Neuronal stem cell (in vitro differentiated cells): ENCODE data around the gene IL1RAPL2.
"Not testable (repeated sequence)": the region's sequence is repeated elsewhere in the genome, so short reads cannot be mapped to it uniquely, and the experiment has no call there.

ENCODE experiments used
- DNase-seq: peaks from one replicate; pipeline ENCODE4 v3.0.0-alpha.2; 2013; ENCODE audit warnings: low spot score
- H2AFZ ChIP-seq: one replicate; pipeline ENCODE4 v1.6.1; 2013; ENCODE audit warnings: mild to moderate bottlenecking, low read length, inconsistent platforms
- H2AK5ac ChIP-seq: 2 replicates; pipeline ENCODE4 v1.6.1; 2013; ENCODE audit warnings: low read depth, mild to moderate bottlenecking, inconsistent platforms, low read length, moderate library complexity, mixed read lengths
- H2BK120ac ChIP-seq: 2 replicates; pipeline ENCODE4 v1.6.1; 2013; ENCODE audit warnings: low read depth, mild to moderate bottlenecking, inconsistent platforms, low read length, moderate library complexity, mixed read lengths
- H2BK12ac ChIP-seq: one replicate; pipeline ENCODE4 v1.6.1; 2013; ENCODE audit warnings: low read length, inconsistent platforms
- H2BK15ac ChIP-seq: 2 replicates; pipeline ENCODE4 v1.6.1; 2013; ENCODE audit warnings: mild to moderate bottlenecking, low read length, inconsistent platforms, mixed read lengths
- H2BK5ac ChIP-seq: one replicate; pipeline ENCODE4 v1.6.1; 2013; ENCODE audit warnings: inconsistent platforms, mild to moderate bottlenecking, low read length, moderate library complexity
- H3K14ac ChIP-seq: one replicate; pipeline ENCODE4 v1.6.1; 2013; ENCODE audit warnings: low read length, inconsistent platforms
- H3K18ac ChIP-seq: 2 replicates; pipeline ENCODE4 v1.6.1; 2013; ENCODE audit warnings: low read length, inconsistent platforms
- H3K23ac ChIP-seq: 2 replicates; pipeline ENCODE4 v1.6.1; 2013; ENCODE audit warnings: low read depth, mild to moderate bottlenecking, mixed read lengths, low read length, inconsistent platforms; ENCODE audit not compliant: poor library complexity
- H3K27ac ChIP-seq: replicated peaks from 3 replicates; pipeline ENCODE4 v1.5.1; 2013; ENCODE audit warnings: low read length, inconsistent platforms
- H3K27me3 ChIP-seq, 3 experiments: 2 replicates each; pipeline ENCODE4 v1.6.1; 2013; ENCODE audit warnings: low read length in 3 of 3, mild to moderate bottlenecking in 2 of 3, inconsistent platforms in 1 of 3, low read depth in 1 of 3, mixed read lengths in 1 of 3, moderate library complexity in 1 of 3; ENCODE audit not compliant: control insufficient read depth in 3 of 3, insufficient read depth in 3 of 3
- H3K36me3 ChIP-seq, 2 donors: replicated peaks in 1 of 2; 2 replicates each; pipeline ENCODE4 v1.6.1; 2013; ENCODE audit warnings: low read length in 2 of 2; ENCODE audit not compliant: control insufficient read depth in 2 of 2, insufficient read depth in 2 of 2
- H3K4ac ChIP-seq: 2 replicates; pipeline ENCODE4 v1.6.1; 2013; ENCODE audit warnings: inconsistent platforms, mild to moderate bottlenecking, low read length, moderate library complexity
- H3K4me1 ChIP-seq, 2 donors: 1 replicate in 1 of 2; 2 replicates in 1 of 2; pipeline ENCODE4 v1.6.1; 2013; ENCODE audit warnings: low read length in 2 of 2, low read depth in 1 of 2; ENCODE audit not compliant: control insufficient read depth in 2 of 2, insufficient read depth in 1 of 2
- H3K4me2 ChIP-seq: one replicate; pipeline ENCODE4 v1.6.1; 2013; ENCODE audit warnings: mild to moderate bottlenecking, low read length, inconsistent platforms; ENCODE audit not compliant: insufficient read depth, poor library complexity, severe bottlenecking
- H3K4me3 ChIP-seq, 2 donors: 2 replicates each; pipeline ENCODE4 v1.5.1; 2013; ENCODE audit warnings: low read length in 2 of 2, mild to moderate bottlenecking in 2 of 2, inconsistent platforms in 1 of 2, moderate library complexity in 1 of 2
- H3K79me1 ChIP-seq: one replicate; pipeline ENCODE4 v1.6.1; 2013; ENCODE audit warnings: low read depth, mild to moderate bottlenecking, inconsistent platforms, low read length, moderate library complexity
- H3K9ac ChIP-seq: one replicate; pipeline ENCODE4 v1.6.1; 2013; ENCODE audit warnings: mild to moderate bottlenecking, low read depth, low read length, inconsistent platforms; ENCODE audit not compliant: poor library complexity
- H3K9me3 ChIP-seq, 2 donors: replicated peaks in 1 of 2; 2 replicates each; pipeline versions ENCODE3 to v1.6.1; 2013; ENCODE audit warnings: low read length in 2 of 2, mild to moderate bottlenecking in 2 of 2, inconsistent platforms in 1 of 2, low read depth in 1 of 2, mixed read lengths in 1 of 2, moderate library complexity in 1 of 2; ENCODE audit not compliant: control insufficient read depth in 2 of 2, insufficient read depth in 1 of 2
- H4K8ac ChIP-seq: one replicate; pipeline ENCODE4 v1.6.1; 2013; ENCODE audit warnings: low read depth, mild to moderate bottlenecking, inconsistent platforms, low read length, moderate library complexity
- H4K91ac ChIP-seq: one replicate; pipeline ENCODE4 v1.6.1; 2013; ENCODE audit warnings: low read length, low read depth, mild to moderate bottlenecking, inconsistent platforms; ENCODE audit not compliant: poor library complexity
- WGBS, 2 donors: extraction: QIAGEN DNeasy Blood & Tissue Kit; methylation state at CpG; one replicate each; pipeline ENCODE4 v1.1.7; 2013; ENCODE audit warnings: missing lambda C conversion rate in 2 of 2, mixed read lengths in 1 of 2; ENCODE audit not compliant: insufficient read length in 2 of 2, insufficient replicate concordance in 1 of 2; ENCODE audit errors: extremely low coverage in 2 of 2; 5-methylcytosine and 5-hydroxymethylcytosine counted together

Gene IL1RAPL2

GRCh38 chrX:105775679-105776078, 1209.7 kb downstream of the IL1RAPL2 start:
- H3K18ac ChIP-seq, result no peak overlapping the region
- H2BK120ac ChIP-seq, result no peak overlapping the region
- no peak overlapping the region for H3K9ac ChIP-seq
- no peak overlapping the region for H3K4ac ChIP-seq
- no peak overlapping the region for H2BK5ac ChIP-seq
- H2AK5ac ChIP-seq, result no peak overlapping the region
- no peak overlapping the region for H2BK15ac ChIP-seq
- H3K4me2 ChIP-seq, result no peak overlapping the region
- H4K91ac ChIP-seq, result no peak overlapping the region
- no peak overlapping the region for H3K27ac ChIP-seq
- H3K36me3 ChIP-seq, result no peaks in the 10 kb centered on the region
- H2BK12ac ChIP-seq, result no peak overlapping the region
- H3K14ac ChIP-seq, result no peak overlapping the region
- H3K23ac ChIP-seq, result no peak overlapping the region
- WGBS, 2 donors, result no CpG with 5 or more reads among the region's 3 CpGs
- no peaks in the 10 kb centered on the region for H3K27me3 ChIP-seq
- H3K9me3 ChIP-seq, result no peaks in the 10 kb centered on the region
- H4K8ac ChIP-seq, result no peak overlapping the region
- no peak for DNase-seq
- no peaks in the 10 kb centered on the region for H3K4me1 ChIP-seq
- H2AFZ ChIP-seq, result no peak overlapping the region
- H3K79me1 ChIP-seq, result no peaks in the 10 kb centered on the region
- no peak overlapping the region for H3K4me3 ChIP-seq

DNA sequence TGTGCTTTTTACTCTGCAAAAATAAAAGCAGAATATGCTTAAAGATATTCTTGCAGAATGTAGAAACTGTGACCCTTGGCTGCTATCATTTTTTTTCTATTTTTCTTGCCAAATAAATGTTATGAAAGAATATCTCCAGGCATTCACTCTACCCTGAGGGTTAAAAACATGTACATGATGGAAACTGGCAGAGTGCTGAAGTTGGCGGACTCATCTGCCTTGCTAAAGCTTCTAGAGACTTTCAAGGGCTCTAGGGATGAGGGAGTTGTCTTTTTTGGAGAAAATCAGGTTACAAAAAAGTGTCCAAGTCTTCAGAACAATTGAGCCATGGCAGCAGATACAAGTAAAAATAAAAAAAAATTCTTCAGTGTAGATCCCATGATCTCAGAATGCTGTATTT, 1215.8 kb downstream of the IL1RAPL2 start:
- H3K9me3 ChIP-seq, result no peaks in the 10 kb centered on the region
- no peaks in the 10 kb centered on the region for H3K4me1 ChIP-seq
- no peak overlapping the region for H2BK12ac ChIP-seq
- H3K4me2 ChIP-seq, result no peak overlapping the region
- H2BK5ac ChIP-seq, result no peak overlapping the region
- no peak overlapping the region for H2AFZ ChIP-seq
- H3K14ac ChIP-seq, result no peak overlapping the region
- H2BK15ac ChIP-seq, result no peak overlapping the region
- WGBS, 2 donors, result no CpG with 5 or more reads among the region's 1 CpG
- H3K36me3 ChIP-seq, result no peaks in the 10 kb centered on the region
- no peak overlapping the region for H3K4ac ChIP-seq
- no peak for DNase-seq
- no peak overlapping the region for H4K8ac ChIP-seq
- no peak overlapping the region for H3K27ac ChIP-seq
- no peak overlapping the region for H3K9ac ChIP-seq
- no peak overlapping the region for H3K4me3 ChIP-seq
- H2AK5ac ChIP-seq, result no peak overlapping the region
- no peak overlapping the region for H2BK120ac ChIP-seq
- no peak overlapping the region for H3K23ac ChIP-seq
- no peak overlapping the region for H4K91ac ChIP-seq
- H3K18ac ChIP-seq, result no peak overlapping the region
- H3K27me3 ChIP-seq, result no peaks in the 10 kb centered on the region
- no peaks in the 10 kb centered on the region for H3K79me1 ChIP-seq

GRCh38 chrX:105796877-105797276, 1230.9 kb downstream of the IL1RAPL2 start:
- not testable (repeated sequence) for DNase-seq, H3K18ac ChIP-seq, H2BK12ac ChIP-seq

GRCh38 chrX:105803891-105804290, 1237.9 kb downstream of the IL1RAPL2 start:
- Histone ChIP-seq H3K9ac (no peak overlapping the region), H3K4me1 (no peaks in the 10 kb centered on the region), H2BK5ac (no peak overlapping the region), H2AK5ac (no peak overlapping the region), H3K14ac (no peak overlapping the region), H3K79me1 (no peaks in the 10 kb centered on the region), H3K36me3 (no peaks in the 10 kb centered on the region), H3K4ac (no peak overlapping the region), H3K27me3 (no peaks in the 10 kb centered on the region), H3K27ac (no peak overlapping the region), H4K8ac (no peak overlapping the region), H3K18ac (no peak overlapping the region), H3K4me2 (no peak overlapping the region), H3K9me3 (no peaks in the 10 kb centered on the region), H2BK120ac (no peak overlapping the region), H2AFZ (no peak overlapping the region), H2BK12ac (no peak overlapping the region), H2BK15ac (no peak overlapping the region), H3K4me3 (no peak overlapping the region), H3K23ac (no peak overlapping the region), H4K91ac (no peak overlapping the region)
- no peak for DNase-seq
- WGBS, 2 donors, result no CpG with 5 or more reads among the region's 2 CpGs

More at GRCh38 chrX:105796877-105797276, 1230.9 kb downstream of the IL1RAPL2 start:
- H2AK5ac ChIP-seq, H3K4me2 ChIP-seq, H3K9ac ChIP-seq, H2BK120ac ChIP-seq, H3K27me3 ChIP-seq, H3K4ac ChIP-seq, H3K79me1 ChIP-seq, H3K23ac ChIP-seq, H2BK15ac ChIP-seq, H2BK5ac ChIP-seq, H4K8ac ChIP-seq, H3K4me3 ChIP-seq, H2AFZ ChIP-seq, H3K14ac ChIP-seq, H3K36me3 ChIP-seq, H3K27ac ChIP-seq, H3K9me3 ChIP-seq, H3K4me1 ChIP-seq, H4K91ac ChIP-seq: not testable (repeated sequence)
- no CpG with 5 or more reads among the region's 26 CpGs for WGBS, 2 donors
